H1 (cell line): ENCODE results near the gene C3orf18.

Source experiments
- ASH2L ChIP-seq: fragments of 200-600, 300-600 bp; sonication (generic); IDR thresholded peaks from one replicate; pipeline ENCODE4 v1.7.1; 2017; ENCODE audit warnings: low read length
- BRCA1 ChIP-seq: IDR thresholded peaks from 2 replicates; pipeline ENCODE4 v1.6.1; 2012; ENCODE audit warnings: low read depth, low read length, improper control_type of control experiment
- POLR2A ChIP-seq, 2 experiments: IDR thresholded peaks; 1 replicate in 1 of 2; 2 replicates in 1 of 2; pipeline ENCODE4 v1.6.1; 2011; ENCODE audit warnings: low read depth in 2 of 2, low read length in 2 of 2, mild to moderate bottlenecking in 2 of 2; ENCODE audit errors: control extremely low read depth in 1 of 2
- SAP30 ChIP-seq: fragments of 300-600 bp; sonication (generic); IDR thresholded peaks from 2 replicates; pipeline ENCODE4 v1.7.1; 2012; ENCODE audit warnings: low read length, moderate library complexity, mild to moderate bottlenecking, inconsistent platforms; ENCODE audit not compliant: insufficient read depth, insufficient replicate concordance
- SP4 ChIP-seq: IDR thresholded peaks from 2 replicates; pipeline ENCODE4 v1.6.1; 2012; ENCODE audit warnings: low read length, inconsistent platforms

GRCh38 chr3:50609763-50610085 lies 42.2 kb upstream of the C3orf18 start:
- no peak for TF ChIP-seq POLR2A (IDR thresholded peaks at IDR 0.05; ENCODE audit: control extremely low read depth in 1 of 2, low read depth in 2 of 2, low read length in 2 of 2)
- TF ChIP-seq ASH2L, result no peak
- TF ChIP-seq BRCA1, result no peak
- TF ChIP-seq SAP30, result no peak
- TF ChIP-seq SP4, result no peak
